Activated T-helper 1 cell treated with anti-CD3 and anti-CD28 coated beads, Interleukin-12 subunit alpha, Interleukin-12 subunit beta, Interleukin-2, Interleukin-4 antibody, amounts not matched to agents 30 ng/mL and 10 ng/mL and 1 ng/mL, durations not matched to agents 14 hours and 24 hours and 36 hours (primary cell): ENCODE data around the gene SPECC1. TPM values are rescaled to one million over a fixed set of nuclear protein-coding genes. Genes with fewer than 3 reads are reported as not detected.

Source experiments
- DNase-seq: peaks from one replicate; pipeline ENCODE4 v3.0.0; 2021; ENCODE audit warnings: low spot score
- H3K27ac Mint-ChIP-seq: one replicate; pipeline ENCODE4 v1.8.0; 2021; ENCODE audit warnings: mild to moderate bottlenecking, mixed read lengths
- H3K27me3 Mint-ChIP-seq: one replicate; pipeline ENCODE4 v1.8.0; 2022; ENCODE audit warnings: mild to moderate bottlenecking, moderate library complexity, mixed read lengths; ENCODE audit not compliant: insufficient read depth
- H3K36me3 Mint-ChIP-seq: one replicate; pipeline ENCODE4 v1.8.0; 2021; ENCODE audit warnings: low read depth, mixed read lengths
- H3K4me1 Mint-ChIP-seq: one replicate; pipeline ENCODE4 v1.8.0; 2021; ENCODE audit warnings: low read depth, mixed read lengths
- H3K4me3 Mint-ChIP-seq: one replicate; pipeline ENCODE4 v1.8.0; 2021; ENCODE audit warnings: mild to moderate bottlenecking, moderate library complexity, mixed read lengths
- H3K9me3 Mint-ChIP-seq: one replicate; pipeline ENCODE4 v1.8.0; 2021; ENCODE audit warnings: mixed read lengths
- intact Hi-C: fragments of 100-400 bp; cut with micrococcal nuclease; formaldehyde crosslinking; loops from one replicate; pipeline ENCODE4 v1.15.1; 2024
- total RNA-seq: library from RNA; stranded (reverse); gene quantifications from 2 replicates; pipeline ENCODE4 v1.2.3, GENCODE V29; 2022

Gene SPECC1
- total RNA-seq, 1 donor from 2014 or later, result 11.1 TPM

- intact Hi-C loops, result no loop called here
- no peak for DNase-seq
- peaks cover 1% of the 10 kb centered on the region for H3K36me3 Mint-ChIP-seq
- no peak overlapping the region for H3K4me3 Mint-ChIP-seq
- H3K4me1 Mint-ChIP-seq, result peaks cover 30% of the 10 kb centered on the region
- H3K27me3 Mint-ChIP-seq, result peaks cover 3% of the 10 kb centered on the region
- no peaks in the 10 kb centered on the region for H3K9me3 Mint-ChIP-seq
- H3K27ac Mint-ChIP-seq, result no peak overlapping the region
Measured at GRCh38 chr17:20282526-20283308, 273.6 kb downstream of the SPECC1 start.

GRCh38 chr17:20284022-20284421, 274.9 kb downstream of the SPECC1 start:
- peaks cover 24% of the 10 kb centered on the region for H3K4me1 Mint-ChIP-seq
- peaks cover 3% of the 10 kb centered on the region for H3K27me3 Mint-ChIP-seq
- H3K36me3 Mint-ChIP-seq, result peaks cover 1% of the 10 kb centered on the region

GRCh38 chr17:20284570-20285295, 275.6 kb downstream of the SPECC1 start:
- peaks cover 3% of the 10 kb centered on the region for H3K27me3 Mint-ChIP-seq
- intact Hi-C loops, result no loop called here
- H3K4me3 Mint-ChIP-seq, result no peak overlapping the region
- no peaks in the 10 kb centered on the region for H3K9me3 Mint-ChIP-seq
- DNase-seq, result no peak
- H3K36me3 Mint-ChIP-seq, result peaks cover 1% of the 10 kb centered on the region
- peaks cover 21% of the 10 kb centered on the region for H3K4me1 Mint-ChIP-seq
- no peak overlapping the region for H3K27ac Mint-ChIP-seq

More at GRCh38 chr17:20284022-20284421, 274.9 kb downstream of the SPECC1 start:
- no peak for DNase-seq
- no peaks in the 10 kb centered on the region for H3K9me3 Mint-ChIP-seq
- H3K27ac Mint-ChIP-seq, result no peak overlapping the region
- no peak overlapping the region for H3K4me3 Mint-ChIP-seq
- intact Hi-C loops, result no loop called here

GRCh38 chr17:20289984-20290383, 280.8 kb downstream of the SPECC1 start:
- H3K9me3 Mint-ChIP-seq, result peaks cover 4% of the 10 kb centered on the region
- no peaks in the 10 kb centered on the region for H3K4me1 Mint-ChIP-seq

GRCh38 chr17:20291853-20292252, 282.7 kb downstream of the SPECC1 start:
- no peak for DNase-seq
- H3K36me3 Mint-ChIP-seq, result peaks cover 1% of the 10 kb centered on the region
- H3K27ac Mint-ChIP-seq, result no peak overlapping the region
- peaks cover 4% of the 10 kb centered on the region for H3K9me3 Mint-ChIP-seq
- intact Hi-C loops, result no loop called here
- no peaks in the 10 kb centered on the region for H3K4me1 Mint-ChIP-seq
- no peaks in the 10 kb centered on the region for H3K27me3 Mint-ChIP-seq
- H3K4me3 Mint-ChIP-seq, result no peak overlapping the region

More at GRCh38 chr17:20289984-20290383, 280.8 kb downstream of the SPECC1 start:
- intact Hi-C loops, result no loop called here
- no peak overlapping the region for H3K4me3 Mint-ChIP-seq
- H3K27ac Mint-ChIP-seq, result no peak overlapping the region
- peaks cover 1% of the 10 kb centered on the region for H3K36me3 Mint-ChIP-seq
- H3K27me3 Mint-ChIP-seq, result no peaks in the 10 kb centered on the region
- no peak for DNase-seq

- no peaks in the 10 kb centered on the region for H3K4me1 Mint-ChIP-seq
- intact Hi-C loops, result no loop called here
- DNase-seq, result no peak
- no peak overlapping the region for H3K27ac Mint-ChIP-seq
- no peaks in the 10 kb centered on the region for H3K36me3 Mint-ChIP-seq
- H3K4me3 Mint-ChIP-seq, result no peak overlapping the region
- H3K27me3 Mint-ChIP-seq, result peaks cover 2% of the 10 kb centered on the region
- H3K9me3 Mint-ChIP-seq, result peaks cover 4% of the 10 kb centered on the region
Measured at GRCh38 chr17:20293501-20293900, 284.3 kb downstream of the SPECC1 start.

GRCh38 chr17:20294120-20294519, 285.0 kb downstream of the SPECC1 start:
- no peak overlapping the region for H3K27ac Mint-ChIP-seq
- no peak overlapping the region for H3K4me3 Mint-ChIP-seq
- H3K36me3 Mint-ChIP-seq, result no peaks in the 10 kb centered on the region
- intact Hi-C loops, result no loop called here
- peaks cover 2% of the 10 kb centered on the region for H3K27me3 Mint-ChIP-seq
- DNase-seq, result no peak
- peaks cover 4% of the 10 kb centered on the region for H3K9me3 Mint-ChIP-seq
- no peaks in the 10 kb centered on the region for H3K4me1 Mint-ChIP-seq

- Mint-ChIP-seq H3K27ac (no peak overlapping the region), H3K9me3 (peaks cover 4% of the 10 kb centered on the region), H3K27me3 (peaks cover 2% of the 10 kb centered on the region), H3K4me3 (no peak overlapping the region), H3K4me1 (no peaks in the 10 kb centered on the region), H3K36me3 (no peaks in the 10 kb centered on the region)
- intact Hi-C loops, result no loop called here
- no peak for DNase-seq
Measured at GRCh38 chr17:20299013-20299412, 289.9 kb downstream of the SPECC1 start.

GRCh38 chr17:20300436-20300934, 291.3 kb downstream of the SPECC1 start:
- peaks cover 2% of the 10 kb centered on the region for H3K27me3 Mint-ChIP-seq
- intact Hi-C loops, result no loop called here
- H3K27ac Mint-ChIP-seq, result no peak overlapping the region
- no peak for DNase-seq
- no peaks in the 10 kb centered on the region for H3K36me3 Mint-ChIP-seq
- H3K4me3 Mint-ChIP-seq, result no peak overlapping the region
- no peaks in the 10 kb centered on the region for H3K4me1 Mint-ChIP-seq
- H3K9me3 Mint-ChIP-seq, result no peaks in the 10 kb centered on the region

GRCh38 chr17:20302246-20302917, 293.2 kb downstream of the SPECC1 start:
- peaks cover 4% of the 10 kb centered on the region for H3K36me3 Mint-ChIP-seq
- peaks cover 2% of the 10 kb centered on the region for H3K27me3 Mint-ChIP-seq
- H3K4me3 Mint-ChIP-seq, result no peak overlapping the region
- H3K27ac Mint-ChIP-seq, result no peak overlapping the region
- intact Hi-C loops, result no loop called here
- peaks cover 14% of the 10 kb centered on the region for H3K9me3 Mint-ChIP-seq
- no peaks in the 10 kb centered on the region for H3K4me1 Mint-ChIP-seq
- DNase-seq, result no peak

GRCh38 chr17:20304961-20305360, 295.8 kb downstream of the SPECC1 start:
- intact Hi-C loops, result loop anchor here (5.0 kb wide), 1 partner anchor 73 kb away; no protein-coding TSS in a partner anchor
- no peaks in the 10 kb centered on the region for H3K27me3 Mint-ChIP-seq
- H3K36me3 Mint-ChIP-seq, result peaks cover 4% of the 10 kb centered on the region
- no peak for DNase-seq
- peaks cover 22% of the 10 kb centered on the region for H3K9me3 Mint-ChIP-seq
- no peak overlapping the region for H3K27ac Mint-ChIP-seq
- H3K4me1 Mint-ChIP-seq, result no peaks in the 10 kb centered on the region
- no peak overlapping the region for H3K4me3 Mint-ChIP-seq

- Mint-ChIP-seq H3K4me1 (no peaks in the 10 kb centered on the region), H3K27me3 (no peaks in the 10 kb centered on the region), H3K9me3 (peaks cover 22% of the 10 kb centered on the region), H3K27ac (no peak overlapping the region), H3K4me3 (no peak overlapping the region), H3K36me3 (peaks cover 4% of the 10 kb centered on the region)
- DNase-seq, result no peak
- intact Hi-C loops, result loop anchor here (5.0 kb wide), 1 partner anchor 75 kb away; no protein-coding TSS in a partner anchor
Measured at GRCh38 chr17:20306924-20307323, 297.8 kb downstream of the SPECC1 start.
